ENCODE measurements around the gene PLA2G6. TPM values are rescaled to one million over a fixed set of nuclear protein-coding genes. Genes with fewer than 3 reads are reported as not detected.

The PLA2G6 gene
- total and polyA plus RNA-seq, 2 of the 4 experiments (the other 2 are of a cell fraction): 6.1 to 10.3 TPM

GRCh38 chr22:38222797-38223119 is 41.1 kb upstream of the PLA2G6 start:
- DNase-seq: no peak
- CTCF ChIA-PET: no interaction called here
- no peak overlapping the region for H3K14ac ChIP-seq (replicated peaks; ENCODE audit: low read depth, low read length)
- H2BK15ac ChIP-seq (ENCODE audit: low read depth, low read length): no peak overlapping the region
- H3K9me3 ChIP-seq (ENCODE audit: control insufficient read depth, insufficient read depth, low read length): no peaks in the 10 kb centered on the region
- no peak overlapping the region for H3K23ac ChIP-seq (ENCODE audit: low read depth, low read length)
- no peak for TF ChIP-seq SMC3 (IDR thresholded peaks at IDR 0.05; ENCODE audit: low read depth, low read length)
- TF ChIP-seq BHLHE40 (IDR thresholded peaks at IDR 0.05; ENCODE audit: low read depth, low read length): no peak
- TF ChIP-seq MAZ (IDR thresholded peaks at IDR 0.05; ENCODE audit: borderline replicate concordance, low read depth, low read length): no peak
- TF ChIP-seq CEBPB (IDR thresholded peaks at IDR 0.05; ENCODE audit: low read depth, low read length): no peak
- no peak for TF ChIP-seq ELK1 (IDR thresholded peaks at IDR 0.05; ENCODE audit: borderline replicate concordance, low read depth, low read length)
- TF ChIP-seq CTCF (conservative IDR thresholded peaks at IDR 0.05; ENCODE audit: low read depth, low read length): no peak
- TF ChIP-seq RFX5 (IDR thresholded peaks at IDR 0.05; ENCODE audit: low read depth, low read length): no peak
- TF ChIP-seq MAFK (IDR thresholded peaks at IDR 0.05; ENCODE audit: low read depth, low read length): no peak
- no peak for TF ChIP-seq FOS (IDR thresholded peaks at IDR 0.05; ENCODE audit: low read depth, low read length)
- TF ChIP-seq MXI1 (IDR thresholded peaks at IDR 0.05; ENCODE audit: borderline replicate concordance, low read depth, low read length): no peak
- no peak for TF ChIP-seq USF2 (IDR thresholded peaks at IDR 0.05; ENCODE audit: low read depth, low read length)
- no peak for TF ChIP-seq NFE2L2 (IDR thresholded peaks at IDR 0.05; ENCODE audit: low read depth, low read length)
- no peak for TF ChIP-seq RCOR1 (IDR thresholded peaks at IDR 0.05; ENCODE audit: insufficient replicate concordance, low read length)
- H3K79me1 ChIP-seq (ENCODE audit: low read depth in 1 of 2, low read length in 2 of 2): peaks cover 9 to 39% of the 10 kb centered on the region in 2 experiments
- H2AK5ac ChIP-seq (ENCODE audit: low read depth, low read length): no peak overlapping the region
- H4K5ac ChIP-seq (ENCODE audit: low read depth, low read length): no peak overlapping the region
- peaks cover 13% of the 10 kb centered on the region for H3K9me1 ChIP-seq (ENCODE audit: insufficient read depth, low read length)
- no peak overlapping the region for H2AFZ ChIP-seq (replicated peaks; ENCODE audit: low read length, poor library complexity)
- intact Hi-C loops (cut with micrococcal nuclease) (no loop called here), dilution Hi-C loops (cut with HindIII; ENCODE audit: low sequenced_read_pairs, unreplicated experiment) (no loop called here), in situ Hi-C loops (cut with MboI; ENCODE audit: low sequenced_read_pairs) (no loop called here)
- H3K27me3 ChIP-seq (ENCODE audit: control insufficient read depth, insufficient read depth, low read length): no peaks in the 10 kb centered on the region
- no peak overlapping the region for H3K18ac ChIP-seq (ENCODE audit: low read depth, low read length)
- no peak overlapping the region for H3K56ac ChIP-seq (ENCODE audit: extremely low read depth, insufficient read depth, low read length)
- no peak overlapping the region for H3K4me3 ChIP-seq (ENCODE audit: insufficient read depth, low read depth, low read length)
- H2BK120ac ChIP-seq (ENCODE audit: low read depth, low read length): no peak overlapping the region
- no peak overlapping the region for H4K91ac ChIP-seq (ENCODE audit: insufficient read depth, low read depth, low read length)
- H2AK9ac ChIP-seq (replicated peaks; ENCODE audit: low read depth, low read length, poor library complexity): peak overlapping the region; percentile 37
- no peak overlapping the region for H4K8ac ChIP-seq (ENCODE audit: low read depth in 2 of 2, low read length in 2 of 2)
- no peak for ATAC-seq (ENCODE audit: low read depth)
- H2BK5ac ChIP-seq (ENCODE audit: low read depth, low read length, poor library complexity, severe bottlenecking): no peak overlapping the region
- H4K20me1 ChIP-seq (ENCODE audit: insufficient read depth, low read length): no peaks in the 10 kb centered on the region
- POLR2A ChIA-PET (ENCODE audit: unreplicated experiment): no interaction called here
- no peak overlapping the region for H3K4me2 ChIP-seq (ENCODE audit: low read depth, low read length)
- H3K9ac ChIP-seq (ENCODE audit: low read depth, low read length): no peak overlapping the region
- no CpG with 5 or more reads among the region's 8 CpGs for WGBS, 2 experiments (ENCODE audit: extremely low coverage in 2 of 2, insufficient read length in 1 of 2)
- no peak overlapping the region for H2BK20ac ChIP-seq (ENCODE audit: low read depth, low read length)
- H3K27ac ChIP-seq (ENCODE audit: insufficient read depth, low read length): no peak overlapping the region
- no TSS peak for BruUV-seq (replicated peaks)
- H3K4ac ChIP-seq (ENCODE audit: low read depth, low read length): no peak overlapping the region
- H3K36me3 ChIP-seq (ENCODE audit: control insufficient read depth, insufficient read depth, low read length): peaks cover 60% of the 10 kb centered on the region
- peaks cover 17% of the 10 kb centered on the region for H3K4me1 ChIP-seq (ENCODE audit: control insufficient read depth, insufficient read depth, low read length)

Measured in IMR-90 (cell line).